KMS-11 (cell line): ENCODE measurements around the gene PCTP.

Experiments used
- H2AFZ ChIP-seq: fragments of 200-600 bp; sonication (generic); 2 replicates; pipeline ENCODE4 v1.6.1; 2016; ENCODE audit warnings: antibody characterized with exemption, mixed run types, low read depth
- H3K27ac ChIP-seq: fragments of 200-600 bp; sonication (generic); 2 replicates; pipeline ENCODE4 v1.6.1; 2016; ENCODE audit warnings: mild to moderate bottlenecking, mixed run types
- H3K27me3 ChIP-seq: fragments of 200-600 bp; sonication (generic); 2 replicates; pipeline ENCODE4 v1.6.1; 2017; ENCODE audit warnings: mild to moderate bottlenecking, low read depth, mixed run types, moderate library complexity; ENCODE audit not compliant: insufficient read depth
- H3K36me3 ChIP-seq: fragments of 200-600 bp; sonication (generic); 2 replicates; pipeline ENCODE4 v1.6.1; 2017; ENCODE audit warnings: mild to moderate bottlenecking, mixed run types; ENCODE audit not compliant: insufficient read depth
- H3K4me1 ChIP-seq: fragments of 200-600 bp; sonication (generic); 2 replicates; pipeline ENCODE4 v1.6.1; 2016; ENCODE audit warnings: mild to moderate bottlenecking, low read depth, mixed run types; ENCODE audit not compliant: poor library complexity, severe bottlenecking
- H3K4me2 ChIP-seq: fragments of 200-600 bp; sonication (generic); 2 replicates; pipeline ENCODE4 v1.7.0; 2016; ENCODE audit warnings: mild to moderate bottlenecking, mixed run types
- H3K4me3 ChIP-seq: fragments of 200-600 bp; sonication (generic); IDR thresholded peaks from 2 replicates; pipeline ENCODE4 v1.6.1; 2017; ENCODE audit warnings: low read depth, low read length, mixed read lengths; ENCODE audit not compliant: insufficient read depth
- H3K79me2 ChIP-seq: fragments of 200-600 bp; sonication (generic); 2 replicates; pipeline ENCODE4 v1.6.1; 2016; ENCODE audit warnings: low read depth, mixed run types; ENCODE audit not compliant: insufficient read depth
- H3K9ac ChIP-seq: fragments of 200-600 bp; sonication (generic); 2 replicates; pipeline ENCODE4 v1.6.1; 2016; ENCODE audit warnings: mild to moderate bottlenecking, mixed run types
- H4K20me1 ChIP-seq: fragments of 200-600 bp; sonication (generic); 2 replicates; pipeline ENCODE4 v1.6.1; 2016; ENCODE audit warnings: mild to moderate bottlenecking, mixed run types; ENCODE audit not compliant: insufficient read depth
- TF ChIP-seq, protein P1 (sequence below): fragments of 200-600 bp; sonication (generic); conservative IDR thresholded peaks from 2 replicates; pipeline ENCODE4 v1.6.1; 2017; ENCODE audit warnings: low read depth, mild to moderate bottlenecking, antibody characterized with exemption, low read length, moderate library complexity, mixed read lengths

PCTP gene

DNA sequence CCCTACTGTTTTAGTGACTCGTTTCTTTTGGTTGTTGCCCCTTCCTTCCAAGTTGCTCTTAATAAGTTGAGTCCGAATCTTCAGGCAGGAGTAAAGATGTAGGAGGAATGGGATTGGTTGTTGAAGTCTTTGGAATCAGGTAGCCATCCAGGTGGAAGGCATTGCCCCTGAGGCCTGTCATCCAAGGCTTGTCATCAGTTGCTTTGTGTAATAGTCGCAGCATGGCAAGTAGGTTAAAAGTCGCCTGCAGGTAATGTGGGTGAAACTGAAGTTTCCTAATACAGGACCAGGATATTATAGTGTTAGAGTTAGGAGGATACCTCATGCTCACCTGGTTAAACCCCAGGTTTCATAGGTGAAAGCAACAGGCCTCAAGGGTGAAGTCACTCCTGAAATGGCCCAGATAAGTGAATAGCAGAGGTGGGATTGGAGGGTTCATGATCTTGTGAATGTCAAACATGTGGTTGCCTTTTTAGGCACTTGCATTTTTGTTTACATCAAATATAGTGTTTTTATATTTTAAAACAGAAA lies 934 bp downstream of the PCTP start:
- Histone ChIP-seq H3K27ac (no peak overlapping the region), H2AFZ (peak overlapping the region; percentile 85; the same call in 1 of the 2 replicates), H4K20me1 (no peaks in the 10 kb centered on the region), H3K4me3 (no peak overlapping the region), H3K79me2 (0 out of 2 replicates have a peak, but pooled peaks cover 9% of the 10 kb centered on the region), H3K27me3 (no peaks in the 10 kb centered on the region), H3K4me1 (peaks cover 6% of the 10 kb centered on the region), H3K9ac (no peak overlapping the region; the same call in 1 of the 2 replicates), H3K4me2 (peak overlapping the region; percentile 66), H3K36me3 (no peaks in the 10 kb centered on the region)
- TF ChIP-seq, protein P1, sequence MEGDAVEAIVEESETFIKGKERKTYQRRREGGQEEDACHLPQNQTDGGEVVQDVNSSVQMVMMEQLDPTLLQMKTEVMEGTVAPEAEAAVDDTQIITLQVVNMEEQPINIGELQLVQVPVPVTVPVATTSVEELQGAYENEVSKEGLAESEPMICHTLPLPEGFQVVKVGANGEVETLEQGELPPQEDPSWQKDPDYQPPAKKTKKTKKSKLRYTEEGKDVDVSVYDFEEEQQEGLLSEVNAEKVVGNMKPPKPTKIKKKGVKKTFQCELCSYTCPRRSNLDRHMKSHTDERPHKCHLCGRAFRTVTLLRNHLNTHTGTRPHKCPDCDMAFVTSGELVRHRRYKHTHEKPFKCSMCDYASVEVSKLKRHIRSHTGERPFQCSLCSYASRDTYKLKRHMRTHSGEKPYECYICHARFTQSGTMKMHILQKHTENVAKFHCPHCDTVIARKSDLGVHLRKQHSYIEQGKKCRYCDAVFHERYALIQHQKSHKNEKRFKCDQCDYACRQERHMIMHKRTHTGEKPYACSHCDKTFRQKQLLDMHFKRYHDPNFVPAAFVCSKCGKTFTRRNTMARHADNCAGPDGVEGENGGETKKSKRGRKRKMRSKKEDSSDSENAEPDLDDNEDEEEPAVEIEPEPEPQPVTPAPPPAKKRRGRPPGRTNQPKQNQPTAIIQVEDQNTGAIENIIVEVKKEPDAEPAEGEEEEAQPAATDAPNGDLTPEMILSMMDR, result no peak

DNA sequence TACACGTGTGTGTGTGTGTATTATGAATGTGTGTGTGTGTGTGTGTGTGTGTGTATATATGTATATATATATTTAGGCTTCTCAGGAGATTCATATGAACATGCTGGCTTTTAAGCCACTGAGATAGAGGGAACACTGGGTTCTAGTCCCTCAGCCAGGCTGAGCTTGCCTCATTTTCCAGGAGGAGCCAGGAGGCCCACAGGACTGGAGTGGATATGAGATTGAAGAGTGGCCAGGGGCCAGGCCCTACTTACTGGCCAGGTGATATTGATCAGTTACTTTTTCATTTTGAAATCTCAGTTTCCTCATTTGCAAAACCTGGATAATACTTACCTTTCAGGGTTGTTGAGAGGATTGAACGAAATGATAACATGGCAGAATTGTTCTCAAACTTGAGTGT lies 5.8 kb downstream of the PCTP start:
- TF ChIP-seq, protein P1, result no peak
- Histone ChIP-seq H3K27ac (no peak overlapping the region), H3K9ac (no peak overlapping the region), H3K4me3 (no peak overlapping the region), H3K4me2 (no peak overlapping the region), H3K79me2 (0 out of 2 replicates have a peak, but pooled peaks cover 6% of the 10 kb centered on the region), H3K27me3 (no peaks in the 10 kb centered on the region), H2AFZ (no peak overlapping the region), H3K36me3 (no peaks in the 10 kb centered on the region), H4K20me1 (no peaks in the 10 kb centered on the region), H3K4me1 (peaks cover 4% of the 10 kb centered on the region)

DNA sequence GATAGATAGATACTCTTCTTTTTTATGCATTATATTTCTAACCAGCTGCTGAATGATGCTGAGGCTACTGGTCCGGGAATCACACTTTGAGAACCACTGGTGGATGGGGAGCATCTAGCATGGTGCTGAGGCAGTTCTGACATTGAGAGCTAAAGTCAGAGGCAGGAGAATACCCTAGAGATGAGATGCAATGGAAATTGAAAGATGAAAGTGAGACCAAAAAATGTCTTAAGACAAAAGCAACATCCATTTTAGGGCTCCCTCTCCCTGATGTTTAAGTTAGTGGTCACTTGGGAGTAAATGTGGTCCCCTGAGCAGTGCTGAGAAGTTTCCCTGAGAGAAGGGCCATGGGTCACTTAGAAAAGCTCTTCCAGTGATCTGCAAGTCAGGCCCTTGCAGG lies 6.8 kb downstream of the PCTP start:
- H3K36me3 ChIP-seq, result no peaks in the 10 kb centered on the region
- no peaks in the 10 kb centered on the region for H3K4me1 ChIP-seq
- no peaks in the 10 kb centered on the region for H3K79me2 ChIP-seq
- no peak overlapping the region for H3K9ac ChIP-seq
- H4K20me1 ChIP-seq, result no peaks in the 10 kb centered on the region
- no peak overlapping the region for H3K4me3 ChIP-seq
- no peaks in the 10 kb centered on the region for H3K27me3 ChIP-seq
- H3K27ac ChIP-seq, result no peak overlapping the region
- no peak overlapping the region for H3K4me2 ChIP-seq
- no peak overlapping the region for H2AFZ ChIP-seq
- TF ChIP-seq, protein P1, result no peak

DNA sequence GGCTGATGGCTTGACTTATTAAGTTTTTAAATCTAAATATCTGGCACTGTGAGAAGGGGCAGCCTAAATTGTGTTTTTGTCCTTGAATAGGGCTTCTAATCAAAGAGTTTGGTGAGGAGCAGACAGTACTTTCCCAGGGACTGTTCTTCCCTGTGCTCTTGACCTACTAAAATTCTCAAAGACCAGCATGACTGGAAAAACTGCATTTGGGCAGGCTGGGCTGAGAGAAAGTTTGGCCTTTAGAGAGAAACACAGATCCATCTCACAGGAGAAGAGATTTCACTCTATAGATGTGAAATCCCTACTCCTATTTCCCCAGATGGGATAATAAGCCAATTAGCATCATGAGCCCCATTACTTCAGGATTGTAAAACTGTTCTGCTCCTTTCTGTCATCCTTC lies 7.3 kb downstream of the PCTP start:
- H3K36me3 ChIP-seq, result no peaks in the 10 kb centered on the region
- no peaks in the 10 kb centered on the region for H3K27me3 ChIP-seq
- no peak overlapping the region for H2AFZ ChIP-seq
- no peak overlapping the region for H3K27ac ChIP-seq
- H4K20me1 ChIP-seq, result no peaks in the 10 kb centered on the region
- no peak overlapping the region for H3K4me3 ChIP-seq
- H3K4me1 ChIP-seq, result no peaks in the 10 kb centered on the region
- no peak overlapping the region for H3K4me2 ChIP-seq
- TF ChIP-seq, protein P1, result no peak
- H3K79me2 ChIP-seq, result no peaks in the 10 kb centered on the region
- no peak overlapping the region for H3K9ac ChIP-seq
